Endothelial cell of umbilical vein (primary cell): ENCODE data around the gene KLHDC4. TPM values are rescaled to one million over a fixed set of nuclear protein-coding genes. Genes with fewer than 3 reads are reported as not detected.

Experiments
- BruUV-seq: library from RNA; stranded (reverse); fragments of 400-500 nt; replicated peaks from 2 replicates; lab custom pipeline; 2021; lab: Mats Ljungman, UMichigan
- CTCF ChIA-PET: fragments of 300-600, 350-600 bp; sonication (Branson Sonifier 250); formaldehyde crosslinking; loops from one replicate; lab custom pipeline; 2021; ENCODE audit warnings: antibody characterized with exemption, inconsistent platforms; lab: Charles Lee
- POLR2A ChIA-PET: fragments of 300-600, 350-600 bp; sonication (Branson Sonifier 250); formaldehyde crosslinking; loops from one replicate; lab custom pipeline; 2021; ENCODE audit warnings: antibody characterized with exemption, inconsistent platforms; lab: Charles Lee
- DNase-seq: peaks from one replicate; pipeline ENCODE4 v3.0.0-alpha.2; 2011; ENCODE audit warnings: low read depth, low spot score
- FAIRE-seq: peaks from 2 replicates; lab custom pipeline; 2011; peaks lifted over from hg19 to GRCh38; lab: Jason Lieb, UNC
- H2AFZ ChIP-seq: 2 replicates; pipeline ENCODE4 v1.6.0; 2012; ENCODE audit warnings: low read depth, low read length, control low read depth, inconsistent platforms
- H3K27ac ChIP-seq: 2 replicates; pipeline ENCODE4 v1.5.1; 2011; ENCODE audit warnings: low read depth, mild to moderate bottlenecking, control low read depth, low read length, moderate library complexity; ENCODE audit not compliant: insufficient read depth
- H3K27me3 ChIP-seq, 2 experiments: 2 replicates each; pipeline versions ENCODE4 v1.6.0 to v1.6.1; 2011; ENCODE audit warnings: low read length in 2 of 2, mixed read lengths in 1 of 2; ENCODE audit not compliant: control insufficient read depth in 2 of 2, insufficient read depth in 2 of 2
- H3K36me3 ChIP-seq, 2 experiments: 2 replicates in 1 of 2; 3 replicates in 1 of 2; pipeline ENCODE4 v1.5.1; 2011; ENCODE audit warnings: low read length in 2 of 2, mild to moderate bottlenecking in 1 of 2, moderate library complexity in 1 of 2; ENCODE audit not compliant: control insufficient read depth in 2 of 2, insufficient read depth in 2 of 2; ENCODE audit errors: extremely low read depth in 1 of 2
- H3K4me1 ChIP-seq: 3 replicates; pipeline ENCODE4 v1.5.1; 2011; ENCODE audit warnings: mild to moderate bottlenecking, low read length; ENCODE audit not compliant: control insufficient read depth, insufficient read depth; ENCODE audit errors: extremely low read depth
- H3K4me2 ChIP-seq: 2 replicates; pipeline ENCODE4 v1.6.1; 2011; ENCODE audit warnings: low read length, control low read depth, mixed read lengths; ENCODE audit not compliant: insufficient read depth
- H3K4me3 ChIP-seq, 3 experiments: fragments of 200-600 bp in 1 of 3; sonication (generic), shearing (Covaris generic) in 1 of 3; replicated peaks in 1 of 3; 2 replicates each; pipeline ENCODE4 v1.5.1; 2011 to 2016; ENCODE audit warnings: control low read depth in 3 of 3, low read length in 3 of 3, mild to moderate bottlenecking in 2 of 3, inconsistent platforms in 1 of 3, low read depth in 1 of 3, moderate library complexity in 1 of 3; ENCODE audit not compliant: insufficient read depth in 1 of 3
- H3K79me2 ChIP-seq: 2 replicates; pipeline ENCODE4 v1.6.0; 2012; ENCODE audit warnings: low read length, inconsistent platforms; ENCODE audit not compliant: control insufficient read depth, insufficient read depth
- H3K9ac ChIP-seq: replicated peaks from 2 replicates; pipeline ENCODE3; 2011; ENCODE audit warnings: low read length, control low read depth; ENCODE audit not compliant: insufficient read depth; ENCODE audit errors: extremely low read depth
- H3K9me1 ChIP-seq: replicated peaks from 3 replicates; pipeline ENCODE4 v1.6.0; 2011; ENCODE audit warnings: mild to moderate bottlenecking, low read length; ENCODE audit not compliant: control insufficient read depth, insufficient read depth; ENCODE audit errors: extremely low read depth
- H3K9me3 ChIP-seq: replicated peaks from 2 replicates; pipeline ENCODE4 v1.5.1; 2012; ENCODE audit warnings: low read length, inconsistent platforms; ENCODE audit not compliant: control insufficient read depth, insufficient read depth
- H4K20me1 ChIP-seq: replicated peaks from 2 replicates; pipeline ENCODE3; 2011; ENCODE audit warnings: mild to moderate bottlenecking, low read length; ENCODE audit not compliant: control insufficient read depth, insufficient read depth; ENCODE audit errors: extremely low read depth
- CTCF ChIP-seq, 2 donors: IDR thresholded peaks; 1 replicate in 1 of 2; 2 replicates in 1 of 2; pipeline ENCODE4 v1.5.1; 2011; ENCODE audit warnings: low read length in 2 of 2, mild to moderate bottlenecking in 2 of 2, moderate library complexity in 2 of 2, control low read depth in 1 of 2, inconsistent platforms in 1 of 2, low read depth in 1 of 2; ENCODE audit not compliant: insufficient read depth in 1 of 2; ENCODE audit errors: extremely low read depth in 1 of 2
- EZH2 ChIP-seq: IDR thresholded peaks from 2 replicates; pipeline ENCODE4 v1.6.1; 2012; ENCODE audit warnings: borderline replicate concordance, low read depth, mild to moderate bottlenecking, moderate library complexity, low read length, inconsistent platforms; ENCODE audit not compliant: severe bottlenecking
- FOS ChIP-seq: IDR thresholded peaks from 2 replicates; pipeline ENCODE4 v1.6.1; 2011; ENCODE audit warnings: mild to moderate bottlenecking, low read length, moderate library complexity, borderline replicate concordance; ENCODE audit not compliant: insufficient read depth
- GATA2 ChIP-seq: IDR thresholded peaks from 2 replicates; pipeline ENCODE4 v1.7.0; 2011; ENCODE audit warnings: low read depth, mild to moderate bottlenecking, moderate library complexity, mixed read lengths, low read length; ENCODE audit not compliant: insufficient read length, insufficient read depth
- JUN ChIP-seq: IDR thresholded peaks from 2 replicates; pipeline ENCODE4 v1.6.1; 2011; ENCODE audit warnings: borderline replicate concordance, low read depth; ENCODE audit not compliant: insufficient read length, insufficient read depth
- MAX ChIP-seq: IDR thresholded peaks from 2 replicates; pipeline ENCODE4 v1.6.1; 2011; ENCODE audit not compliant: insufficient read depth, insufficient read length
- MYC ChIP-seq: IDR thresholded peaks from one replicate; pipeline ENCODE4 v1.6.1; 2011; ENCODE audit warnings: mild to moderate bottlenecking, low read depth, low read length
- POLR2A ChIP-seq: IDR thresholded peaks from 2 replicates; pipeline ENCODE4 v1.6.1; 2012; ENCODE audit warnings: low read depth, mild to moderate bottlenecking, control low read depth, low read length
- POLR2AphosphoS5 ChIP-seq: IDR thresholded peaks from 2 replicates; pipeline ENCODE4 v1.6.1; 2012; ENCODE audit warnings: low read depth, mild to moderate bottlenecking, control low read depth, low read length, moderate library complexity; ENCODE audit not compliant: insufficient read depth
- dilution Hi-C: fragments of 300-500 bp; cut with MboI; formaldehyde crosslinking; loops from one replicate; pipeline ENCODE4 v1.15.0; 2019; ENCODE audit warnings: low sequenced_read_pairs; ENCODE audit not compliant: extremely low pct_ligation_motif_present
- intact Hi-C: fragments of 100-400 bp; cut with micrococcal nuclease; formaldehyde crosslinking; loops from one replicate; pipeline ENCODE4 v1.10.0; 2022
- polyA plus RNA-seq, 4 experiments: library from polyadenylated mRNA; depleted of rRNA in 3 of 4; stranded (reverse) in 3 of 4; unstranded in 1 of 4; fragments of >200 nt; gene quantifications; 2 replicates each; pipeline versions ENCODE4 v1.2.1 to v1.2.3, GENCODE V29; 2011 to 2012; ENCODE audit warnings: missing spikeins in 1 of 4
- total RNA-seq: library from RNA; stranded (reverse); gene quantifications from 2 replicates; pipeline ENCODE4 v1.2.3, GENCODE V29; 2021

Gene KLHDC4
- total and polyA plus RNA-seq, 2 donors (not counting 3 experiments of a cell fraction or from before 2014, with no cell fraction given), result 24.7 to 46.2 TPM

GRCh38 chr16:87790292-87791100 is 24.7 kb upstream of the KLHDC4 start:
- POLR2A ChIA-PET, result no interaction called here
- no TSS peak for BruUV-seq
- H3K4me2 ChIP-seq, result no peak overlapping the region
- H3K27ac ChIP-seq, result no peak overlapping the region
- no peaks in the 10 kb centered on the region for H3K9me1 ChIP-seq
- H3K36me3 ChIP-seq, result no peaks in the 10 kb centered on the region
- H3K4me1 ChIP-seq, result no peaks in the 10 kb centered on the region
- peaks cover 0 to 2% of the 10 kb centered on the region in 2 experiments for H3K27me3 ChIP-seq
- no peak overlapping the region for H3K4me3 ChIP-seq
- no peak overlapping the region for H2AFZ ChIP-seq
- no peak overlapping the region for H3K9ac ChIP-seq
- FAIRE-seq, result no peak
- H3K79me2 ChIP-seq, result no peaks in the 10 kb centered on the region
- DNase-seq, result no peak
- CTCF ChIA-PET, result interaction anchor here (1.0 to 2.9 kb wide), 6 partner anchors 10 to 21 kb away, joined by 4 to 16 read pairs (median 6); no protein-coding TSS in a partner anchor
- no peaks in the 10 kb centered on the region for H3K9me3 ChIP-seq
- intact Hi-C loops, result no loop called here
- no peak for TF ChIP-seq EZH2
- TF ChIP-seq MYC, result no peak
- TF ChIP-seq JUN, result no peak
- TF ChIP-seq POLR2AphosphoS5, result no peak
- TF ChIP-seq FOS, result no peak
- no peak for TF ChIP-seq CTCF (IDR thresholded peaks at IDR 0.05; ENCODE audit: extremely low read depth in 1 of 2, insufficient read depth in 1 of 2, low read depth in 1 of 2, low read length in 2 of 2)
- no peak for TF ChIP-seq POLR2A
- TF ChIP-seq MAX, result no peak
- no peak for TF ChIP-seq GATA2
- dilution Hi-C loops, result no loop called here
- no peaks in the 10 kb centered on the region for H4K20me1 ChIP-seq
